ENCODE results near the gene SLC31A2. TPM values are rescaled to one million over a fixed set of nuclear protein-coding genes. Genes with fewer than 3 reads are reported as not detected.

Gene SLC31A2, protein sequence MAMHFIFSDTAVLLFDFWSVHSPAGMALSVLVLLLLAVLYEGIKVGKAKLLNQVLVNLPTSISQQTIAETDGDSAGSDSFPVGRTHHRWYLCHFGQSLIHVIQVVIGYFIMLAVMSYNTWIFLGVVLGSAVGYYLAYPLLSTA
- 3.0 TPM for polyA plus RNA-seq (2012; ENCODE audit: insufficient read length, low read depth)

GRCh38 chr9:113150670-113151611 is at the start of gene SLC31A2:
TSS of gene SLC31A2 (plus strand) at chr9:113151007. CDS start at chr9:113151075, 68 bp downstream.
- peak; percentile 72 for TF ChIP-seq FOXP2 (optimal IDR thresholded peaks at IDR 0.05; ENCODE audit: borderline replicate concordance, extremely low read depth, extremely low read length, insufficient read depth)
- TF ChIP-seq POLR2AphosphoS5 (IDR thresholded peaks at IDR 0.05; ENCODE audit: low read depth, low read length), result no peak
- no peak for TF ChIP-seq TAF1 (IDR thresholded peaks at IDR 0.05; ENCODE audit: borderline replicate concordance, insufficient read depth, low read length)

DNA sequence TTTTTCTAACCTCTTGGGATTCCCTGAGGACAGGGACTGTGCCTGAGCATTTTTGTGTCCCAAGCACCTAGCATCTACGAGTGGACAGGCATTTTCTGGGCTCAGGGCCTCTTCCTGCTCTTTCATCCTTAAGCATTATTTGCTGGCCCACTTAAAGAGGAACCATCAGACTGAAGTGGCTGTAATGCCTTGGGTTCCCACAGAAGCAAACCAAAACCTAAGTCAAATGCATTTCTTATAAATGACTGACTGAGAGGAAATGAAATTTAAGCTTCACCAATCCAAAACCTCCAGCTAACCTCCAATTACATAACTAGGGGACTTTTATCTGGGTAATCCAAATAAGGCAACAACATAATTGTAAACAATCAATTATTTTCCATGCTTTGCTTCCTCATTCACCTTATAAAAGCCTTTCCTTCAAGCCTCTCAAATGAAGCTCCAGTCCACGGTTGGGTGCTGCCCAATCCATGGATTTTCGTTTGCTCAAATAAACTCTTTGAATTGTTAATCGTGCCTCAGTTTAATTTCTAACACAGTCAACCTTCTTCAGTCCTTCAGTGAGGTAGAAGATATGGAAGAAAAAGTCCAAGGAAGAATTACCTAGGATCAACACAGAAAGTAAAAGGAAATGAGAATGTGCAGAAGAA is 25.3 kb upstream of the SLC31A2 start:
- TF ChIP-seq FOXP2 (optimal IDR thresholded peaks at IDR 0.05; ENCODE audit: borderline replicate concordance, extremely low read depth, extremely low read length, insufficient read depth), result no peak
- TF ChIP-seq POLR2AphosphoS5 (IDR thresholded peaks at IDR 0.05; ENCODE audit: low read depth, low read length), result no peak
- no peak for TF ChIP-seq TAF1 (IDR thresholded peaks at IDR 0.05; ENCODE audit: borderline replicate concordance, insufficient read depth, low read length)
- TF ChIP-seq SIN3A (IDR thresholded peaks at IDR 0.05; ENCODE audit: borderline replicate concordance, insufficient read depth, low read length), result no peak

DNA sequence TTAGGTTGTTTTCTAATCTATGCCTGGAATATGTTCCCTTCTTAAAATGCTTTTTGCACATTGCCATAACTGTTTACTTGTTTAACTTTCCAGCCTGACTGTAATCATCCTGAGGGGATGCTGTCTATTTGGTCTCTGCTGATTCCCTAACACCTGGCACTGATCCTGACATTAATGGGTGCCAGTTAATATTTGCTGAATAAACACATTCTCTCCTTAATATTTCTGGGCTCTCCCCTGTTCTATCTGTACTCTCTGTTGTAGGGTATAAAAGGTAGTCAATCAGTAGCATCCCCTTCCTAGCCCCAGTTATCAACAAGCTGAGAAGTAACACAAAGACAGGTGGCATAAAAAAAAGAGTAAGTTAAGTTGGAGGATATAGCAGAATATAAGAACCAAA is 21.3 kb upstream of the SLC31A2 start:
- TF ChIP-seq POLR2AphosphoS5 (IDR thresholded peaks at IDR 0.05; ENCODE audit: low read depth, low read length) (no peak), TAF1 (IDR thresholded peaks at IDR 0.05; ENCODE audit: borderline replicate concordance, insufficient read depth, low read length) (no peak), SIN3A (IDR thresholded peaks at IDR 0.05; ENCODE audit: borderline replicate concordance, insufficient read depth, low read length) (no peak), REST (IDR thresholded peaks at IDR 0.05; ENCODE audit: insufficient read depth in 1 of 2, low read depth in 2 of 2, low read length in 2 of 2) (no peak), FOXP2 (optimal IDR thresholded peaks at IDR 0.05; ENCODE audit: borderline replicate concordance, extremely low read depth, extremely low read length, insufficient read depth) (no peak)

DNA sequence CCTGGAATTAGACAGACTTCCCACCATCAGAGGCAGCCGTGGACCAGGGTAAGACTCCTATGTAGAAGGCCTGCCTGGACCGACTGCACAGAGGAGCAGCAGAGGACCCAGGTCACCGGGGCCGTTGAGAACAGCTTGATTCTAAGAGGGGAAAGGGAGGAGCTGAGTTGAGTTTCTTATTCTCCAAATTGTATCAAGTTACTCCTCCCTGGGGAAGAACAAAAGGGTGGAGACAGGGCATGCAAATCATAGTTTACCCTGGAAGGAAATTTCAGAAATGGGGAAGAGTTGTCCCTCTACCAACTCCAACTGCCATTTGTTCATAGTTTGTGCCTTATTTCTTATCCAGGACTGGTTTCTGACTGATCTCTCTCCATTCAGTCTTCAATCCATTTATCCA is 20.9 kb upstream of the SLC31A2 start:
- no peak for TF ChIP-seq POLR2AphosphoS5 (IDR thresholded peaks at IDR 0.05; ENCODE audit: low read depth, low read length)
- TF ChIP-seq TAF1 (IDR thresholded peaks at IDR 0.05; ENCODE audit: borderline replicate concordance, insufficient read depth, low read length), result no peak
- TF ChIP-seq SIN3A (IDR thresholded peaks at IDR 0.05; ENCODE audit: borderline replicate concordance, insufficient read depth, low read length), result no peak
- TF ChIP-seq FOXP2 (optimal IDR thresholded peaks at IDR 0.05; ENCODE audit: borderline replicate concordance, extremely low read depth, extremely low read length, insufficient read depth), result no peak
- TF ChIP-seq REST (IDR thresholded peaks at IDR 0.05; ENCODE audit: insufficient read depth in 1 of 2, low read depth in 2 of 2, low read length in 2 of 2), result no peak

GRCh38 chr9:113131689-113132151 is 19.1 kb upstream of the SLC31A2 start:
- peak; percentile 84 to 95 for TF ChIP-seq REST (IDR thresholded peaks at IDR 0.05; ENCODE audit: insufficient read depth in 1 of 2, low read depth in 2 of 2, low read length in 2 of 2)
- TF ChIP-seq TAF1 (IDR thresholded peaks at IDR 0.05; ENCODE audit: borderline replicate concordance, insufficient read depth, low read length), result no peak
- no peak for TF ChIP-seq POLR2AphosphoS5 (IDR thresholded peaks at IDR 0.05; ENCODE audit: low read depth, low read length)

Data from PFSK-1 (cell line).